Measurements from ENCODE around the gene MAN1C1. TPM values are rescaled to one million over a fixed set of nuclear protein-coding genes. Genes with fewer than 3 reads are reported as not detected.

The MAN1C1 gene
- total RNA-seq, 1 experiment from 2014 or later, result 16.8 TPM

- no peak for TF ChIP-seq ZNF281 (CRISPR knock-in tag; IDR thresholded peaks at IDR 0.05)
- TF ChIP-seq NFYB (CRISPR knock-in tag; conservative IDR thresholded peaks at IDR 0.05; ENCODE audit: low read depth), result no peak
- no peak for TF ChIP-seq NR1H2 (CRISPR knock-in tag; IDR thresholded peaks at IDR 0.05)
- TF ChIP-seq NFE2L1 (CRISPR knock-in tag; IDR thresholded peaks at IDR 0.05), result no peak
Observed at GRCh38 chr1:25781130-25781433, 164.5 kb downstream of the MAN1C1 start (continued).

GRCh38 chr1:25782608-25783201, 166.1 kb downstream of the MAN1C1 start:
- CTCF ChIA-PET, result interaction anchor here (0.9 to 1.0 kb wide), 2 partner anchors 15 to 25 kb away, joined by 3 to 4 read pairs; no protein-coding TSS in a partner anchor
- peaks cover 58% of the 10 kb centered on the region for H3K4me1 Mint-ChIP-seq

More at GRCh38 chr1:25782608-25783201, 166.1 kb downstream of the MAN1C1 start:
- Mint-ChIP-seq H3K27ac (no peak overlapping the region), H3K36me3 (no peaks in the 10 kb centered on the region), H3K9me3 (no peaks in the 10 kb centered on the region), H3K4me3 (no peak overlapping the region), H3K27me3 (ENCODE audit: low read depth) (peaks cover 5% of the 10 kb centered on the region; the same call in 1 of the 2 replicates)
- no peak for ATAC-seq
- TF ChIP-seq ZNF219 (CRISPR knock-in tag; IDR thresholded peaks at IDR 0.05; ENCODE audit: borderline replicate concordance), result no peak
- TF ChIP-seq NFATC4 (CRISPR knock-in tag; IDR thresholded peaks at IDR 0.05), result no peak
- no peak for TF ChIP-seq TP53 (CRISPR knock-in tag; IDR thresholded peaks at IDR 0.05)
- no peak for TF ChIP-seq ZNF138 (CRISPR knock-in tag; conservative IDR thresholded peaks at IDR 0.05)
- no peak for TF ChIP-seq ZNF396 (CRISPR knock-in tag; IDR thresholded peaks at IDR 0.05; ENCODE audit: borderline replicate concordance)
- no peak for TF ChIP-seq USF2 (CRISPR knock-in tag; IDR thresholded peaks at IDR 0.05)
- TF ChIP-seq HMGA2 (CRISPR knock-in tag; IDR thresholded peaks at IDR 0.05), result no peak
- no peak for TF ChIP-seq FOXP4 (CRISPR knock-in tag; IDR thresholded peaks at IDR 0.05)
- no peak for TF ChIP-seq HMGXB4 (CRISPR knock-in tag; IDR thresholded peaks at IDR 0.05)
- TF ChIP-seq CTCF (IDR thresholded peaks at IDR 0.05), result no peak
- TF ChIP-seq KAT7 (CRISPR knock-in tag; IDR thresholded peaks at IDR 0.05; ENCODE audit: borderline replicate concordance), result no peak
- TF ChIP-seq PREB (CRISPR knock-in tag; IDR thresholded peaks at IDR 0.05; ENCODE audit: borderline replicate concordance), result no peak
- TF ChIP-seq MYBL2 (CRISPR knock-in tag; IDR thresholded peaks at IDR 0.05), result no peak
- TF ChIP-seq JAZF1 (CRISPR knock-in tag; IDR thresholded peaks at IDR 0.05), result no peak
- TF ChIP-seq ERG (CRISPR knock-in tag; IDR thresholded peaks at IDR 0.05), result no peak
- TF ChIP-seq ZNF317 (CRISPR knock-in tag; IDR thresholded peaks at IDR 0.05; ENCODE audit: borderline replicate concordance, low read depth), result no peak
- no peak for TF ChIP-seq GABPB1 (CRISPR knock-in tag; IDR thresholded peaks at IDR 0.05)
- TF ChIP-seq ZNF121 (CRISPR knock-in tag; IDR thresholded peaks at IDR 0.05), result no peak
- TF ChIP-seq GRHL2 (CRISPR knock-in tag; IDR thresholded peaks at IDR 0.05; ENCODE audit: insufficient replicate concordance, severe bottlenecking), result no peak
- no peak for TF ChIP-seq ZSCAN18 (CRISPR knock-in tag; IDR thresholded peaks at IDR 0.05)
- DNase-seq (ENCODE audit: low spot score), result no peak
- POLR2A ChIA-PET, result no interaction called here

All from WTC11 (cell line).